ENCODE data around the gene SEMA3A. TPM values are rescaled to one million over a fixed set of nuclear protein-coding genes. Genes with fewer than 3 reads are reported as not detected.

Gene SEMA3A
- total RNA-seq, 1 donor from 2014 or later: 134 TPM

DNA sequence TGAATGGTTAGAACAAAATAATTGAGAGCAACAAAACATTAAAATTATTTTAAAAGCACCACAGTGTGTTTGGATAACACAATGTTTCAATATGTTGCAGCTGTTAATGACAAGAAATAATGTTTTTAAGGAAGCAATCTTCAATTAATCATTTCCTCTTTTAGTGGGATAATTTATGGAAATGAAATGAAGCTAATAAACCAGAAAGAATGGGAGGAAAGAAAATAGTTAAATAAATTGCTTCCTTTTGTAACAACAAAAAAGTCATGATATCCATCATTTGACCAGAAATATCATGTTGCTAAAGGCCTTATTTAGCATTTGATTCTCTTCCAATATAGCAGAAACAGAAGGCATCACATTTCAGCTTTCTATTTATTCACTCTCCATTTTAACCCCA, 224.5 kb downstream of the SEMA3A start:
- Mint-ChIP-seq H3K9me3 (no peaks in the 10 kb centered on the region), H3K4me3 (no peak overlapping the region), H3K36me3 (peaks cover 14% of the 10 kb centered on the region), H3K27me3 (ENCODE audit: insufficient read depth, low read depth) (no peaks in the 10 kb centered on the region), H3K27ac (no peak overlapping the region), H3K4me1 (no peaks in the 10 kb centered on the region)
- Histone ChIP-seq H3K79me2 (ENCODE audit: low read depth) (no peaks in the 10 kb centered on the region), H4K20me1 (ENCODE audit: low read depth) (no peaks in the 10 kb centered on the region), H3K4me3 (no peak overlapping the region), H3K9me3 (ENCODE audit: low read depth) (no peaks in the 10 kb centered on the region), H3K9ac (no peak overlapping the region), H3K27me3 (no peaks in the 10 kb centered on the region), H3K4me2 (no peak overlapping the region), H2AFZ (replicated peaks) (no peak overlapping the region), H3K36me3 (peaks cover 3% of the 10 kb centered on the region), H3K27ac (no peak overlapping the region), H3K4me1 (no peaks in the 10 kb centered on the region), H3F3A (ENCODE audit: low read depth) (peaks cover 5% of the 10 kb centered on the region)
- no peak for TF ChIP-seq EZH2 (IDR thresholded peaks at IDR 0.05)
- no peak for TF ChIP-seq EZH2phosphoT487 (IDR thresholded peaks at IDR 0.05)
- TF ChIP-seq, protein P1, sequence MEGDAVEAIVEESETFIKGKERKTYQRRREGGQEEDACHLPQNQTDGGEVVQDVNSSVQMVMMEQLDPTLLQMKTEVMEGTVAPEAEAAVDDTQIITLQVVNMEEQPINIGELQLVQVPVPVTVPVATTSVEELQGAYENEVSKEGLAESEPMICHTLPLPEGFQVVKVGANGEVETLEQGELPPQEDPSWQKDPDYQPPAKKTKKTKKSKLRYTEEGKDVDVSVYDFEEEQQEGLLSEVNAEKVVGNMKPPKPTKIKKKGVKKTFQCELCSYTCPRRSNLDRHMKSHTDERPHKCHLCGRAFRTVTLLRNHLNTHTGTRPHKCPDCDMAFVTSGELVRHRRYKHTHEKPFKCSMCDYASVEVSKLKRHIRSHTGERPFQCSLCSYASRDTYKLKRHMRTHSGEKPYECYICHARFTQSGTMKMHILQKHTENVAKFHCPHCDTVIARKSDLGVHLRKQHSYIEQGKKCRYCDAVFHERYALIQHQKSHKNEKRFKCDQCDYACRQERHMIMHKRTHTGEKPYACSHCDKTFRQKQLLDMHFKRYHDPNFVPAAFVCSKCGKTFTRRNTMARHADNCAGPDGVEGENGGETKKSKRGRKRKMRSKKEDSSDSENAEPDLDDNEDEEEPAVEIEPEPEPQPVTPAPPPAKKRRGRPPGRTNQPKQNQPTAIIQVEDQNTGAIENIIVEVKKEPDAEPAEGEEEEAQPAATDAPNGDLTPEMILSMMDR (IDR thresholded peaks at IDR 0.05): no peak
- DNase-seq (ENCODE audit: low spot score): no peak

DNA sequence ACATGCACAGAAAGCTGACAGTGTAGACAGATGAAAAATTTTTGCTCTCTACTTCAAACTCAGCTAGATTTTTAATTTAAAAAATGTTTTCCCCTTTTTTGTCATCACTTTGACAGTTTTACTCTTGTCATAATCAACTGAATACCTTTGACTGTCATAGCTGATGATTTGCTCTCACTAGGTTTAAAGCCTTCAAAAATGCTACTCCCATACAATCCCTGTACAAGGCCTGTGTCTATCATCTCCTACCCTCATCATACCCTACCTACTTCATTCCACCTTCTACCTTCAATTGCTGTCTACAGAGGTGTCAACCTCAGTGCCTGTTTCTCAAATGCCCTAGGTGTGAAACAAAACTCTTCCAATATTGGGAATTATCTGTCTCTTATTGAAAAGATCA, 230.3 kb downstream of the SEMA3A start:
- Histone ChIP-seq H3K36me3 (no peaks in the 10 kb centered on the region), H3K4me3 (no peak overlapping the region), H3K79me2 (ENCODE audit: low read depth) (no peaks in the 10 kb centered on the region), H3K4me2 (no peak overlapping the region), H2AFZ (replicated peaks) (no peak overlapping the region), H3F3A (ENCODE audit: low read depth) (no peaks in the 10 kb centered on the region), H3K27ac (no peak overlapping the region), H3K9ac (no peak overlapping the region), H3K27me3 (no peaks in the 10 kb centered on the region), H3K4me1 (no peaks in the 10 kb centered on the region), H4K20me1 (ENCODE audit: low read depth) (no peaks in the 10 kb centered on the region), H3K9me3 (ENCODE audit: low read depth) (no peaks in the 10 kb centered on the region)
- H3K4me3 Mint-ChIP-seq: no peak overlapping the region
- H3K9me3 Mint-ChIP-seq: no peaks in the 10 kb centered on the region
- DNase-seq (ENCODE audit: low spot score): no peak
- no peaks in the 10 kb centered on the region for H3K27me3 Mint-ChIP-seq (ENCODE audit: insufficient read depth, low read depth)
- no peak for TF ChIP-seq EZH2 (IDR thresholded peaks at IDR 0.05)
- no peaks in the 10 kb centered on the region for H3K4me1 Mint-ChIP-seq
- no peak overlapping the region for H3K27ac Mint-ChIP-seq
- H3K36me3 Mint-ChIP-seq: peaks cover 27% of the 10 kb centered on the region

DNA sequence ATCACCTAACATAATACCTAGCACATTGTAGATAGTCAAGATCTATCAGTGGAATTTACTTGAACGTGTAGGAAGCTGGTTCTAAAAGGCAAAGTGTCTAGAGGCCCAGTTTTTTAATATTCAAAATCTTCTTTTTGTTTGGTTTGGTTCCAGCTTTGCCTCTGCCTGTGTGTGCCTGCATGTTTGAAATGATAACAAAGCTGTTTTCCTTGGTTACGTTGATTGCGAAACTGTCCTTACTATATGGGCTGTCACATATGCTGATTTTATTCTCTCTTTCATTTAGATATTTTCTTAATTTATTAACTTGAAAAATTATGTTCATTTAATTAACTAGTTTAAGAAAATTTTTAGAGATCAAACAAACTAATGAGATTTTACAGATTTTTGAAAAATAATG, 237.3 kb downstream of the SEMA3A start:
- Histone ChIP-seq H3K4me3 (no peak overlapping the region), H3K36me3 (no peaks in the 10 kb centered on the region), H4K20me1 (ENCODE audit: low read depth) (no peaks in the 10 kb centered on the region), H3K4me2 (no peak overlapping the region), H3K9ac (no peak overlapping the region), H3F3A (ENCODE audit: low read depth) (no peaks in the 10 kb centered on the region), H3K79me2 (ENCODE audit: low read depth) (no peaks in the 10 kb centered on the region), H2AFZ (replicated peaks) (no peak overlapping the region), H3K27ac (no peak overlapping the region), H3K27me3 (no peaks in the 10 kb centered on the region), H3K9me3 (ENCODE audit: low read depth) (no peaks in the 10 kb centered on the region), H3K4me1 (no peaks in the 10 kb centered on the region)
- H3K27ac Mint-ChIP-seq: no peak overlapping the region
- DNase-seq (ENCODE audit: low spot score): no peak
- no peaks in the 10 kb centered on the region for H3K9me3 Mint-ChIP-seq
- TF ChIP-seq, protein P1 (IDR thresholded peaks at IDR 0.05): no peak
- TF ChIP-seq EZH2 (IDR thresholded peaks at IDR 0.05) (no peak), EZH2phosphoT487 (IDR thresholded peaks at IDR 0.05) (no peak)
- H3K27me3 Mint-ChIP-seq (ENCODE audit: insufficient read depth, low read depth): no peaks in the 10 kb centered on the region
- peaks cover 23% of the 10 kb centered on the region for H3K36me3 Mint-ChIP-seq
- H3K4me1 Mint-ChIP-seq: no peaks in the 10 kb centered on the region
- no peak overlapping the region for H3K4me3 Mint-ChIP-seq

DNA sequence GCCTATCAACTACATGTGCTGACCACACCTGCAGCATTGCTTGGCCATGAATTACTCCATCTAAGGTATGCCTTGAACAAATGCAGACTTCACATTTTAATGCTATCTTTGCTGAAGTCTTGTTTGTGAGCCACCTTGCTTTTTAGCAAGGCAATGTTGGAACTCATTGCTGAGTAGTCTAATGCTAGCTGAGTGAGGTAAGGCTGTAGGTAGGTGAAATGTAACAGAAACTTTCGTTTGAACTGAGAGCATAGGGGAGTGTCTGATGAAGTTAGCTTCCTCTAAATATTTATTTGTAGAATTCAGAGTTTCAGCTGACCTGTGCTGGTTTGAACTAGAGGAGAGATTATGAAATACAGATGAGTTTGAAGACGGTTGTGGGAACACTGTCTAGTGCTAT, 238.5 kb downstream of the SEMA3A start:
- H2AFZ ChIP-seq (replicated peaks): no peak overlapping the region
- no peaks in the 10 kb centered on the region for H3K36me3 ChIP-seq
- no peaks in the 10 kb centered on the region for H3F3A ChIP-seq (ENCODE audit: low read depth)
- no peak overlapping the region for H3K4me3 Mint-ChIP-seq
- no peak overlapping the region for H3K4me3 ChIP-seq
- DNase-seq (ENCODE audit: low spot score): no peak
- no peaks in the 10 kb centered on the region for H4K20me1 ChIP-seq (ENCODE audit: low read depth)
- TF ChIP-seq, protein P1 (IDR thresholded peaks at IDR 0.05): no peak
- TF ChIP-seq EZH2 (IDR thresholded peaks at IDR 0.05) (no peak), EZH2phosphoT487 (IDR thresholded peaks at IDR 0.05) (no peak)
- H3K27me3 ChIP-seq: no peaks in the 10 kb centered on the region
- H3K9ac ChIP-seq: no peak overlapping the region
- no peak overlapping the region for H3K27ac Mint-ChIP-seq
- no peak overlapping the region for H3K27ac ChIP-seq
- H3K4me1 ChIP-seq: no peaks in the 10 kb centered on the region
- no peaks in the 10 kb centered on the region for H3K4me1 Mint-ChIP-seq
- H3K27me3 Mint-ChIP-seq (ENCODE audit: insufficient read depth, low read depth): no peaks in the 10 kb centered on the region
- no peaks in the 10 kb centered on the region for H3K79me2 ChIP-seq (ENCODE audit: low read depth)
- H3K9me3 ChIP-seq (ENCODE audit: low read depth): no peaks in the 10 kb centered on the region
- H3K4me2 ChIP-seq: no peak overlapping the region
- no peaks in the 10 kb centered on the region for H3K9me3 Mint-ChIP-seq
- peaks cover 18% of the 10 kb centered on the region for H3K36me3 Mint-ChIP-seq
